ENCODE results near the gene MYO19. TPM values are rescaled to one million over a fixed set of nuclear protein-coding genes. Genes with fewer than 3 reads are reported as not detected.
A peak's percentile ranks its signal among the peaks of the same experiment; 100 is the strongest.

The MYO19 gene
- total RNA-seq, 4 donors from 2014 or later, result 134 to 366 (median 154) TPM

DNA sequence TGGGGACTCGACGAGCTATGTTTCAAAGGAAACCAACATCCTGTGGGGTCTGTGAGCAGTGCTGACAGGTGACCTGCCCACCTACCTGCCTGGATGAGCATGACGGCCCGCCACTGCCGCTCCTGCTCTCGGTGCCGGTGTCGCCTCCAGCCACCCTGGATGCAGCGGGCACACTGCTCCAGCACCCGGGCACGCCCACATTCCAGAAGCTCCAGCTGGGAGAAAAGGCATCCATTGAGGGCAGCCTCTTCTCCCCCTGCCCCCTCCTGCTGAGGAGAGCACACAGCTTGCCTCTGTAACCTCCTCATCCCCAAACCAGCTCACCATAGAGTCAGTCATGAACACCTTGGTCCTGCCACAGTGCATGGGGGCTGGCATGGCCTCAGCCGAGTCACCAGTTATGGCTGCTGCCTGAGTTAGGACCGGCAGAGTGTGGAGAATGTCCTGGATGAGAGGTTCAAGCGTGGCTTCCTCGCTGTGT lies 33.9 kb downstream of the MYO19 start:
- peak in 1 of 2 donors; percentile 35 for DNase-seq (ENCODE audit: low spot score in 2 of 2)
- WGBS, result 84% methylated on average over 5 of the region's 15 CpGs
- Histone ChIP-seq H3K36me3 (peaks cover 85% of the 10 kb centered on the region), H3K4me3 (no peak overlapping the region), H3K9me3 (no peaks in the 10 kb centered on the region), H3K4me1 (no peaks in the 10 kb centered on the region), H3K27me3 (no peaks in the 10 kb centered on the region), H3K27ac (no peak overlapping the region)
- TF ChIP-seq CTCF (IDR thresholded peaks at IDR 0.05), result no peak

DNA sequence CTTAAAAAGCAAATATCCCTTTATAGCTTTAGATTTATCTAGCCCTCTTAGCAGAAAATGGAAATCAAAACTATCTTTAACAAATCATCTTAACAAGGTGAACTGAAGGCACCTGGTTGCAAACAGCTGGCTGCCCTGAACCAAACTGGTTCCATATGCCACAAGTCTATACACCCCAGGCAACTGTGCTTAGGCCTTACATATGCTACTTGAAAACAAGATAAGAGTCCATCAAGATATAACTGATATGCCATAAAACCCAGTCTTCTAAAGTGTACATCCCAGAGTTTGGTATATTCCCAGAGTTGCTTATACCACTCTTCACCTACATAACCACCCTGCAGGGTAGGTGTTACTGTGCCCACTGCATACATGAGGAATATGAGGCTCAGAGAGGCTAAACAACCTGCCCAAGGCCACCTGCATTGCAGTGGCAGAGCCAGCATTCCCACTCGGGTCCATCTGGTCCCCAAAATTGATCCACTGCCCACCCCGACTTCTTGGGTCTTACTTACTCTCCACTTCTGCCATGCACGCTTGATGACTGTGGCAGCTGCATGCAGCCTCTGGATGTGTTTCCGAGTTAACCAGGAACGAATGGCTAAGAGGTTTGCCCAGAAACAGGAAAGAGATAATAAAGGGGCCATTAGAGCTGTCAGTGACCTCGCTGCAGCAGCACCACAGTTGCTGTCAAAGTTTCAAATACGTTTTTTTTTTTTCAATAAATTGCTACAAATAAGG lies 35.9 kb downstream of the MYO19 start:
- DNase-seq (ENCODE audit: low spot score in 2 of 2), result peak in 1 of 2 donors; percentile 32
- Histone ChIP-seq H3K9me3 (no peaks in the 10 kb centered on the region), H3K27ac (no peak overlapping the region), H3K27me3 (no peaks in the 10 kb centered on the region), H3K36me3 (peaks cover 86% of the 10 kb centered on the region), H3K4me3 (no peak overlapping the region), H3K4me1 (no peaks in the 10 kb centered on the region)
- WGBS, result 69% methylated on average over 7 of the region's 7 CpGs
- TF ChIP-seq POLR2A (IDR thresholded peaks at IDR 0.05) (no peak), POLR2AphosphoS5 (IDR thresholded peaks at IDR 0.05) (no peak), EP300 (IDR thresholded peaks at IDR 0.05) (no peak), CTCF (IDR thresholded peaks at IDR 0.05) (no peak)

DNA sequence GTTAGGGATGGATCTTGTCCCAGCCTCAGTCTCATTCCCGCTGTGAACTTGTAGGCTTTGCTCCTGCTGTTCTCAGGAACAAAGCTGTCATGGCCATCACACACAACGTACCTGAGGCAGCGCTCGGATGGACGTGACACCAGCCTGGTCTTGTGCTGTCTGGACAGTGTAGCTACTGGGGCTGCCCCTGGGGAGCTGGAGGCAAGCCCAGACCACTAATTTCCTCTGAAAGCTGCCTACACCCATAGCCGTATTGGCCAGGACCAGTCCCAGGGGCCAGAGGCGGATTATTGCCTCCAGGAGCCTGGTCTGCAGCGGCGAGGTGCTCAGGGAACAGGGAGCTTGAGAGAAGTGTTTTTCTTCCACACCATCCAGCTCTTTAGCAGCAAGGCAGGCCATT lies 36.5 kb downstream of the MYO19 start:
- Histone ChIP-seq H3K27ac (no peak overlapping the region), H3K27me3 (no peaks in the 10 kb centered on the region), H3K9me3 (no peaks in the 10 kb centered on the region), H3K36me3 (peaks cover 86% of the 10 kb centered on the region), H3K4me1 (no peaks in the 10 kb centered on the region), H3K4me3 (no peak overlapping the region)
- TF ChIP-seq CTCF (IDR thresholded peaks at IDR 0.05), result no peak
- no peak for TF ChIP-seq EP300 (IDR thresholded peaks at IDR 0.05)
- TF ChIP-seq POLR2AphosphoS5 (IDR thresholded peaks at IDR 0.05), result no peak
- TF ChIP-seq POLR2A (IDR thresholded peaks at IDR 0.05), result no peak
- peak; percentile 55 to 70 for DNase-seq (ENCODE audit: low spot score in 2 of 2)
- 85% methylated on average over 9 of the region's 9 CpGs for WGBS

- Histone ChIP-seq H3K9me3 (no peaks in the 10 kb centered on the region), H3K36me3 (peaks cover 88% of the 10 kb centered on the region), H3K27ac (no peak overlapping the region), H3K4me3 (no peak overlapping the region), H3K27me3 (no peaks in the 10 kb centered on the region), H3K4me1 (no peaks in the 10 kb centered on the region)
- peak; percentile 26 to 36 for DNase-seq (ENCODE audit: low spot score in 2 of 2)
- no peak for TF ChIP-seq POLR2AphosphoS5 (IDR thresholded peaks at IDR 0.05)
- WGBS, result 94% methylated on average over 9 of the region's 9 CpGs
These were observed 38.5 kb downstream of the MYO19 start for GRCh38 chr17:36496018-36496789.

GRCh38 chr17:36495076-36495578 lies 39.5 kb downstream of the MYO19 start:
- Histone ChIP-seq H3K4me1 (no peaks in the 10 kb centered on the region), H3K27ac (no peak overlapping the region), H3K4me3 (no peak overlapping the region), H3K9me3 (no peaks in the 10 kb centered on the region), H3K27me3 (no peaks in the 10 kb centered on the region), H3K36me3 (peaks cover 77% of the 10 kb centered on the region)
- DNase-seq (ENCODE audit: low spot score in 2 of 2), result no peak
- TF ChIP-seq POLR2AphosphoS5 (IDR thresholded peaks at IDR 0.05) (no peak), EP300 (IDR thresholded peaks at IDR 0.05) (no peak), POLR2A (IDR thresholded peaks at IDR 0.05) (no peak)
- WGBS, result 70% methylated on average over 3 of the region's 3 CpGs

- no peak for TF ChIP-seq POLR2AphosphoS5 (IDR thresholded peaks at IDR 0.05)
- no peak for TF ChIP-seq CTCF (IDR thresholded peaks at IDR 0.05)
- no peak for TF ChIP-seq EP300 (IDR thresholded peaks at IDR 0.05)
- TF ChIP-seq POLR2A (IDR thresholded peaks at IDR 0.05), result no peak
- WGBS, result 81% methylated on average over 5 of the region's 5 CpGs
- no peaks in the 10 kb centered on the region for H3K27me3 ChIP-seq
- H3K4me1 ChIP-seq, result no peaks in the 10 kb centered on the region
- H3K36me3 ChIP-seq, result peaks cover 77% of the 10 kb centered on the region
- no peak for DNase-seq (ENCODE audit: low spot score in 2 of 2)
- H3K27ac ChIP-seq, result no peak overlapping the region
- H3K4me3 ChIP-seq, result no peak overlapping the region
- H3K9me3 ChIP-seq, result no peaks in the 10 kb centered on the region
These were observed 40.0 kb downstream of the MYO19 start for GRCh38 chr17:36494674-36495073.

All from suprapubic skin (tissue), 4 donors.